HepG2 (cell line): Measurements from ENCODE around the gene TSPAN3. TPM values are rescaled to one million over a fixed set of nuclear protein-coding genes. Genes with fewer than 3 reads are reported as not detected.

Source experiments
- ATAC-seq: fragments of 200-7000 bp; cut with Tn5 transposase; 3 replicates; pipeline ENCODE4 v1.9.1; 2020; ENCODE audit warnings: mild to moderate bottlenecking, moderate library complexity
- BruUV-seq: library from RNA; stranded (reverse); fragments of 400-500 nt; replicated peaks from 2 replicates; lab custom pipeline; 2021; lab: Mats Ljungman, UMichigan
- CTCF ChIA-PET: fragments of 300-600 bp; formaldehyde crosslinking; extraction: SDS; loops from one replicate; lab custom pipeline; 2021; ENCODE audit warnings: low total read pairs, inconsistent platforms, low intra/inter-chr PET ratio; lab: Yijun Ruan, JAX
- POLR2A ChIA-PET: fragments of 350-600 bp; sonication (Branson Sonifier 250); formaldehyde crosslinking; loops from one replicate; lab custom pipeline; 2020; ENCODE audit warnings: antibody characterized with exemption, inconsistent platforms; lab: Yijun Ruan, JAX
- DNase-seq: peaks from one replicate; pipeline ENCODE4 v3.0.0-alpha.2; 2015; ENCODE audit warnings: low spot score
- FAIRE-seq: peaks from 3 replicates; lab custom pipeline; 2011; peaks lifted over from hg19 to GRCh38; lab: Jason Lieb, UNC
- H2AFZ ChIP-seq: one replicate; pipeline ENCODE4 v1.6.1; 2011; ENCODE audit warnings: low read length, inconsistent platforms
- H3K27ac ChIP-seq: fragments of 300-600 bp; 3 replicates; pipeline ENCODE4 v1.8.0; 2011; ENCODE audit warnings: mixed run types, mild to moderate bottlenecking, mixed read lengths, low read length, inconsistent platforms; ENCODE audit not compliant: insufficient read depth; ENCODE audit errors: extremely low read length
- H3K27me3 ChIP-seq, 2 experiments: fragments of 200-600 bp in 1 of 2; 2 replicates in 1 of 2; 3 replicates in 1 of 2; pipeline versions ENCODE4 v1.6.0 to v1.8.0; 2011; ENCODE audit warnings: low read length in 2 of 2, mild to moderate bottlenecking in 2 of 2, moderate library complexity in 2 of 2, inconsistent platforms in 1 of 2; ENCODE audit not compliant: insufficient read depth in 2 of 2, control insufficient read depth in 1 of 2
- H3K36me3 ChIP-seq, 2 experiments: fragments of 200-600 bp in 1 of 2; replicated peaks in 1 of 2; 2 replicates in 1 of 2; 3 replicates in 1 of 2; pipeline versions ENCODE4 v1.5.1 to v1.8.0; 2011; ENCODE audit warnings: low read length in 2 of 2, inconsistent platforms in 1 of 2; ENCODE audit not compliant: insufficient read depth in 2 of 2, control insufficient read depth in 1 of 2
- H3K4me1 ChIP-seq: 2 replicates; pipeline ENCODE4 v1.5.1; 2012; ENCODE audit warnings: low read length, inconsistent platforms; ENCODE audit not compliant: insufficient read depth
- H3K4me2 ChIP-seq: 2 replicates; pipeline ENCODE4 v1.6.0; 2011; ENCODE audit warnings: low read depth, low read length, inconsistent platforms
- H3K4me3 ChIP-seq, 3 experiments: fragments of 200-600 bp in 1 of 3; sonication (generic), shearing (Covaris generic) in 1 of 3; replicated peaks in 1 of 3; 2 replicates each; pipeline ENCODE4 v1.5.1; 2011 to 2016; ENCODE audit warnings: low read length in 3 of 3, inconsistent platforms in 2 of 3, low read depth in 2 of 3, mild to moderate bottlenecking in 2 of 3, control low read depth in 1 of 3, mixed read lengths in 1 of 3; ENCODE audit not compliant: insufficient read depth in 1 of 3
- H3K79me2 ChIP-seq: one replicate; pipeline ENCODE4 v1.6.1; 2011; ENCODE audit warnings: low read length, inconsistent platforms; ENCODE audit not compliant: insufficient read depth
- H3K9ac ChIP-seq: 2 replicates; pipeline ENCODE4 v1.6.0; 2011; ENCODE audit warnings: mild to moderate bottlenecking, low read depth, low read length, inconsistent platforms; ENCODE audit not compliant: insufficient read depth
- H3K9me3 ChIP-seq: 2 replicates; pipeline ENCODE4 v1.5.1; 2012; ENCODE audit warnings: mild to moderate bottlenecking, low read length
- H4K20me1 ChIP-seq: 2 replicates; pipeline ENCODE4 v1.6.0; 2011; ENCODE audit warnings: inconsistent platforms, mild to moderate bottlenecking, low read length, moderate library complexity; ENCODE audit not compliant: insufficient read depth
- ATF5 ChIP-seq: sonication (generic); formaldehyde crosslinking; IDR thresholded peaks from 2 replicates; pipeline ENCODE4 v1.4.0; 2020; ENCODE audit warnings: mild to moderate bottlenecking, low read depth, missing genetic modification reagents
- LCORL ChIP-seq, 2 experiments: fragments of 450-650 bp in 1 of 2; sonication (generic) in 1 of 2; formaldehyde crosslinking in 1 of 2; IDR thresholded peaks; 2 replicates each; pipeline versions ENCODE4 v1.5.0 to v1.6.1; 2017 to 2020; ENCODE audit warnings: antibody characterized with exemption in 1 of 2, missing genetic modification reagents in 1 of 2
- MTF2 ChIP-seq: sonication (generic); formaldehyde crosslinking; IDR thresholded peaks from 2 replicates; pipeline ENCODE4 v1.5.0; 2020; ENCODE audit warnings: missing genetic modification reagents, borderline replicate concordance
- NFATC3 ChIP-seq: sonication (generic); formaldehyde crosslinking; IDR thresholded peaks from 2 replicates; pipeline ENCODE4 v1.5.1; 2020; ENCODE audit warnings: mild to moderate bottlenecking, missing genetic modification reagents
- NR3C1 ChIP-seq: sonication (generic); formaldehyde crosslinking; IDR thresholded peaks from 2 replicates; pipeline ENCODE4 v1.4.0; 2020; ENCODE audit warnings: missing genetic modification reagents
- ZKSCAN1 ChIP-seq: fragments of 150-350 bp; IDR thresholded peaks from 2 replicates; pipeline ENCODE4 v1.6.1; 2014; ENCODE audit warnings: low read length
- WGBS: methylation state at CpG from one replicate; pipeline ENCODE4 v1.1.6; 2017; ENCODE audit warnings: low lambda C conversion rate; 5-methylcytosine and 5-hydroxymethylcytosine counted together
- in situ Hi-C: cut with HindIII; loops from 2 replicates; pipeline ENCODE4 v1.10.0; 2017; ENCODE audit warnings: low pct_unique_long_range_greater_than_20kb; ENCODE audit not compliant: extremely low pct_ligation_motif_present
- intact Hi-C: fragments of 100-400 bp; cut with micrococcal nuclease; formaldehyde crosslinking; loops from one replicate; pipeline ENCODE4 v1.10.0; 2022; ENCODE audit not compliant: unreplicated experiment
- polyA plus RNA-seq, 8 experiments: library from polyadenylated mRNA; depleted of rRNA in 3 of 8; stranded (reverse) in 7 of 8; unstranded in 1 of 8; fragments of >200 nt; fragmentation: Illumina TruSeq in 4 of 8; extraction: Trizol in 4 of 8; gene quantifications; 2 replicates each; pipeline versions ENCODE4 v1.2.1 to v1.2.3, GENCODE V29; 2011 to 2016; ENCODE audit warnings: low read depth in 4 of 8, missing spikeins in 1 of 8, mixed read lengths in 1 of 8; ENCODE audit not compliant: insufficient read depth in 1 of 8
- total RNA-seq, 5 experiments: library from RNA; depleted of rRNA; stranded (reverse); fragments of >200 nt; fragmentation: Illumina TruSeq; extraction: Trizol; gene quantifications; 2 replicates each; pipeline ENCODE4 v1.2.3, GENCODE V29; 2016; ENCODE audit warnings: low read depth in 1 of 5

TSPAN3 gene
- total and polyA plus RNA-seq, 2 of the 13 experiments (the other 11 are each of a cell fraction or from before 2014, with no cell fraction given) = 167 to 170 TPM

GRCh38 chr15:77021088-77021481 is 49.8 kb downstream of the TSPAN3 start:
- Histone ChIP-seq H3K27ac (no peak overlapping the region), H3K79me2 (no peaks in the 10 kb centered on the region), H3K4me2 (no peak overlapping the region), H3K9me3 (no peaks in the 10 kb centered on the region), H3K9ac (no peak overlapping the region), H2AFZ (no peak overlapping the region), H3K36me3 (no peaks in the 10 kb centered on the region), H3K4me1 (no peaks in the 10 kb centered on the region), H3K27me3 (peaks cover 10 to 60% of the 10 kb centered on the region in 2 experiments; a peak in 4 of 5 replicates), H4K20me1 (no peaks in the 10 kb centered on the region), H3K4me3 (no peak overlapping the region)
- no TSS peak for BruUV-seq
- in situ Hi-C loops = no loop called here
- CTCF ChIA-PET = no interaction called here
- POLR2A ChIA-PET = no interaction called here
- 63% methylated on average over 9 of the region's 9 CpGs for WGBS
- no peak for TF ChIP-seq MTF2 (CRISPR knock-in tag)
- no peak for TF ChIP-seq LCORL (IDR thresholded peaks at IDR 0.05)
- TF ChIP-seq LCORL (CRISPR knock-in tag; IDR thresholded peaks at IDR 0.05) = no peak
- TF ChIP-seq ATF5 (CRISPR knock-in tag) = no peak
- TF ChIP-seq NR3C1 (CRISPR knock-in tag) = no peak
- no peak for ATAC-seq
- intact Hi-C loops = no loop called here
- no peak for DNase-seq
- no peak for FAIRE-seq

GRCh38 chr15:77020348-77021087 is 50.4 kb downstream of the TSPAN3 start:
- H2AFZ ChIP-seq = no peak overlapping the region

More at GRCh38 chr15:77020348-77021087, 50.4 kb downstream of the TSPAN3 start:
- intact Hi-C loops = no loop called here
- H3K27ac ChIP-seq = no peak overlapping the region
- no peaks in the 10 kb centered on the region for H4K20me1 ChIP-seq
- CTCF ChIA-PET = no interaction called here
- H3K4me2 ChIP-seq = no peak overlapping the region
- no peaks in the 10 kb centered on the region for H3K4me1 ChIP-seq
- no peaks in the 10 kb centered on the region for H3K79me2 ChIP-seq
- no TSS peak for BruUV-seq
- no peak overlapping the region for H3K4me3 ChIP-seq
- no peak for DNase-seq
- H3K9ac ChIP-seq = no peak overlapping the region
- H3K36me3 ChIP-seq = no peaks in the 10 kb centered on the region
- peaks cover 6 to 59% of the 10 kb centered on the region in 2 experiments; a peak in 4 of 5 replicates for H3K27me3 ChIP-seq
- no peak for FAIRE-seq
- 46% methylated on average over 3 of the region's 6 CpGs for WGBS
- in situ Hi-C loops = no loop called here
- ATAC-seq = no peak
- H3K9me3 ChIP-seq = no peaks in the 10 kb centered on the region
- no peak for TF ChIP-seq NFATC3 (CRISPR knock-in tag)
- peak; percentile 92 for TF ChIP-seq ZKSCAN1
- POLR2A ChIA-PET = no interaction called here
